Omental fat pad (tissue), 4 donors: ENCODE results near the gene SH3BGR. TPM values are rescaled to one million over a fixed set of nuclear protein-coding genes. Genes with fewer than 3 reads are reported as not detected.

Experiments
- ATAC-seq: fragments of 150-250 bp; one replicate; pipeline ENCODE4 v1.9.1; 2016; ENCODE audit warnings: mild to moderate bottlenecking, moderate library complexity; ENCODE audit not compliant: low FRiP score
- DNase-seq: peaks from one replicate; pipeline ENCODE4 v3.0.0-alpha.2; 2019; ENCODE audit warnings: low spot score
- total RNA-seq, 4 donors: library from RNA; depleted of rRNA; stranded (reverse); fragments of >200 nt; gene quantifications; one replicate each; pipeline ENCODE4 v1.1.0, GENCODE V29; 2016
- TF ChIP-seq, protein P1 (sequence below), 3 donors: fragments of 450-650 bp; IDR thresholded peaks; one replicate each; pipeline ENCODE4 v1.5.1; 2016 to 2017; ENCODE audit warnings: antibody characterized with exemption in 3 of 3, mild to moderate bottlenecking in 3 of 3, moderate library complexity in 2 of 3

SH3BGR gene
- total RNA-seq, 4 donors from 2014 or later, result 3.5 to 42.0 (median 4.7) TPM

DNA sequence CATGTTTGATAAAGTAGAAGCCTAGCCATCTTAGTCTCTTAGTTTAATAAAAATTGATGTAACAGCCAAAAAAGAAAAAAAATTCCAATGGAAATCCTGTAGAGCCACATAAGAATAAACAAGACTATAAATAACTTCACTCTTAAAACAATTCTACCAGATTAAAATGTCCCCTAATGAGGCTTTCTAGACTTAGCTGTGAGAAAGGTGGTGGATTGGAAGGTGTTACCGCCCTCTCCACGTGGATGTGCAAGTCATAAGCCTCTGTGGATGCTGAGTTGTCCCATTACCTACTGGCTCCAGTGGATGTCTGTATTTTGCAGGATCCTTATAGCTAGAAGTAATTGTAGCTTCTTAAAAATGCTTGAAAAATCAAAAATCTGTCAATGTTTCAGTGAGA is 20.8 kb upstream of the SH3BGR start:
- DNase-seq (no peak), ATAC-seq (no peak)
- TF ChIP-seq, protein P1, sequence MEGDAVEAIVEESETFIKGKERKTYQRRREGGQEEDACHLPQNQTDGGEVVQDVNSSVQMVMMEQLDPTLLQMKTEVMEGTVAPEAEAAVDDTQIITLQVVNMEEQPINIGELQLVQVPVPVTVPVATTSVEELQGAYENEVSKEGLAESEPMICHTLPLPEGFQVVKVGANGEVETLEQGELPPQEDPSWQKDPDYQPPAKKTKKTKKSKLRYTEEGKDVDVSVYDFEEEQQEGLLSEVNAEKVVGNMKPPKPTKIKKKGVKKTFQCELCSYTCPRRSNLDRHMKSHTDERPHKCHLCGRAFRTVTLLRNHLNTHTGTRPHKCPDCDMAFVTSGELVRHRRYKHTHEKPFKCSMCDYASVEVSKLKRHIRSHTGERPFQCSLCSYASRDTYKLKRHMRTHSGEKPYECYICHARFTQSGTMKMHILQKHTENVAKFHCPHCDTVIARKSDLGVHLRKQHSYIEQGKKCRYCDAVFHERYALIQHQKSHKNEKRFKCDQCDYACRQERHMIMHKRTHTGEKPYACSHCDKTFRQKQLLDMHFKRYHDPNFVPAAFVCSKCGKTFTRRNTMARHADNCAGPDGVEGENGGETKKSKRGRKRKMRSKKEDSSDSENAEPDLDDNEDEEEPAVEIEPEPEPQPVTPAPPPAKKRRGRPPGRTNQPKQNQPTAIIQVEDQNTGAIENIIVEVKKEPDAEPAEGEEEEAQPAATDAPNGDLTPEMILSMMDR (IDR thresholded peaks at IDR 0.05), result no peak

DNA sequence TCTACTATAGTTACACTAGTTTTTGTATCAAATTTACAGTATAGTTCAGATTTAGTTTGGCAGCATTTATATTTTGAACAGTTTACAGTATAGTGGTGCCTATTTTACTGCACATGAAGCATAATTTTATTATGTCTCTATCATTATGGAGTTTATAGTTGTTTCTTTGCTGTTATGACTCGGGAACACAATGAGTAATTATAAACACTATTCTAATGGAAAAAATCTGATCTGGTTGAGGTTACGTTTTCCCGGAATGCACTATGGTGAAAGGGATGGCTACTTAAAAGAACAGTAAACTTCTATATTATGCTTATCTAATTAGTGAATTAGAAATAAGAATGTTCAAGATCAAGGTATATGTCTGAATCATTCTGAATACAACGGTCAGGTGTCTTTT is 16.8 kb upstream of the SH3BGR start:
- DNase-seq, result no peak
- TF ChIP-seq, protein P1 (IDR thresholded peaks at IDR 0.05), result no peak
- ATAC-seq, result no peak

DNA sequence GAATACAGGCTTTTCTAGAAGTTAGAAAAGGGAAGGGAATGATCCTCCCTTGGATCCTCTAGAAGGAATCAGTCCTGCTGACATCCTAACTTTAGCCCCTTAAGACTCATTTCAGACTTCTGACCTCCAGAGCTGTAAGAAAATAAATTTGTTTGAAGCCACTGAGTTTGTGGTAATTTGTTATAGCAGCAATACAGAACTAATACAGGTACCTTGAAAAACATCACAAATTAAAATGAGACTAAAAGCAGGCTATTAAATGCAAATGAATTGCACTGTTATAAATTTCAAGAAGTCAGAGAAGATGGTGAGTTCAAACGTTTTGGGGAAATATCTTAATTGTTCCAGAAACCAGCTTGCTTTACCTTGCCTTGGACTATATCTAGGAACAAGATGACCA is 12.5 kb upstream of the SH3BGR start:
- TF ChIP-seq, protein P1 (IDR thresholded peaks at IDR 0.05), result no peak
- DNase-seq (no peak), ATAC-seq (no peak)

DNA sequence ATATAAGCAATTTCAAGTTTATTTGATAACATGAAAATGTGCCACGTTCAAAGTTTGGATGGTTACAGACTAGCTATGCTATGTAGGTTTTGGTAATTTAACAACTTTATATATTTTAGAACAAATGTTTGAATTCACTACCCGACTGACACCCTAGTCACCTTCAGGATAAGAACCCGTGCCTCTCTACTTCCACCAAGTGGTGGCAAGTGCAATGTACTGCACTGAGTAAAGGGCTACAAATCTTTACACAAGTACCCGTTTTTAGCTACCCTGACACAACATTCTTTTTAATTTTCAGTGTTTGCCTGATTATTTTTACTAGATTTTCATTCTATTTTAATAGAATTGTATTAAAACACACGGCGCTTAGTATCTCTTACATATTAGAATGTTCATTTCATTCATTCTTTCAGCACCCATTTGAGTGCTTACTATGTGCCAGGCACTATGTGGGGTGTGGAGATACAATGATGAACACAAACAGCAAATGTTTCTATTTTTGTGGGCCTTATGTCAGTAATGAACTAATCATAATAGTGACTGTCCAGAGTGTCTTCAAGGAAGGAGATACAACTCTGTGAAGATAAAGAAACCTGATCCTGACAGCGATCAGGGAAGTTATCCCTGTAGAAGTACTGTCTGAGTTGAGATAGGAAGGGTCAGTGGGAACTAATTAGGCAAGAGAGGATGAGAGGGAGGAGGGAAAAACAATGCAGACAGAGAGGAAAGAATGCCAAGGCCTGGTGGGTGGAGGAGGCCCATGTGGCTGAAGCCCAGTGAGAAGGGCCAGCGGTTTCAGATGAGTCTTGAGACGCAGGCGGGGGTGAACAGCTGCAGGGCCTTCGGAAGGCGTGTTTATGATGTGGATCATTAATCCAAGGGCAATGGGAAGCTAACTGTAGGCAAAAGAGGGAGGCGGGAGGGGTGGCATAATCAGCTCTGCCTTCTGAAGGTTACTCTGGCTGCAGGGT is 10.0 kb upstream of the SH3BGR start:
- DNase-seq (no peak), ATAC-seq (no peak)
- TF ChIP-seq, protein P1 (IDR thresholded peaks at IDR 0.05), result no peak

DNA sequence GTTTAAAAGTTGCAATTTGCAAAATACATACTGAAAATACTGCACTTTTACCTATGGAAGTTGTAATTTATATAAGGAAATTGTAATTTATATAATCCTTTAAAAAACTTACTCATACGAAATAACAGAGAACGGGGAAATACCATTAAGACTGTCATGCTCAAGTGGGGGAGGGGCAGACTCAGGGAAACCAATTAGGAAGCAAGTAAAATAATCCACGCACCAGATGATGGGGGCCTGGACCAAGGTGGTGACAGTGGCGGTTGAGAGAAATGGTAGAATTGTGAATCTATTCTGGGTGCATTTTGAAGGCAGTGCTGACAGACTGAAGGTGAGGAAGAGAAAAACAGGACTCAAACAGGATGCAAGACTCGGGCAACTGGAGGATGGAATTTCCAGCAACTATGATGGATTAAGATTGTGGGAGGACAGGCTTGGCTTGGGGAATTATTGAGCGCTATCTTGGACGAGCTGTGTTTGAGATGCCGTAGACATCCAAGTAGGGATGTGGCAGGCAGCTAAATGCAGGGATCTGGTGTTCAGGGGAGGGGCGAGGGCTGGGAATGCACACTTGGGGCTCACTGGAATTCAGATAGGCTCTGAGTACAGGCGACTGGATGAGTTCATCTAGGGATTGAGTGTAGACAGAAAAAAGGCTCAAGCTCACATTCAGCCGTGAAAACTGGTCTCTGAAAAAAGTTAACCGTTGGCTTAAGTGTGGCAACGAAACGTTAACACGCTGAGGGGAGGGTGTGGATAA is 7.2 kb upstream of the SH3BGR start:
- ATAC-seq (peak; percentile 49), DNase-seq (no peak)
- TF ChIP-seq, protein P1 (IDR thresholded peaks at IDR 0.05), result no peak

DNA sequence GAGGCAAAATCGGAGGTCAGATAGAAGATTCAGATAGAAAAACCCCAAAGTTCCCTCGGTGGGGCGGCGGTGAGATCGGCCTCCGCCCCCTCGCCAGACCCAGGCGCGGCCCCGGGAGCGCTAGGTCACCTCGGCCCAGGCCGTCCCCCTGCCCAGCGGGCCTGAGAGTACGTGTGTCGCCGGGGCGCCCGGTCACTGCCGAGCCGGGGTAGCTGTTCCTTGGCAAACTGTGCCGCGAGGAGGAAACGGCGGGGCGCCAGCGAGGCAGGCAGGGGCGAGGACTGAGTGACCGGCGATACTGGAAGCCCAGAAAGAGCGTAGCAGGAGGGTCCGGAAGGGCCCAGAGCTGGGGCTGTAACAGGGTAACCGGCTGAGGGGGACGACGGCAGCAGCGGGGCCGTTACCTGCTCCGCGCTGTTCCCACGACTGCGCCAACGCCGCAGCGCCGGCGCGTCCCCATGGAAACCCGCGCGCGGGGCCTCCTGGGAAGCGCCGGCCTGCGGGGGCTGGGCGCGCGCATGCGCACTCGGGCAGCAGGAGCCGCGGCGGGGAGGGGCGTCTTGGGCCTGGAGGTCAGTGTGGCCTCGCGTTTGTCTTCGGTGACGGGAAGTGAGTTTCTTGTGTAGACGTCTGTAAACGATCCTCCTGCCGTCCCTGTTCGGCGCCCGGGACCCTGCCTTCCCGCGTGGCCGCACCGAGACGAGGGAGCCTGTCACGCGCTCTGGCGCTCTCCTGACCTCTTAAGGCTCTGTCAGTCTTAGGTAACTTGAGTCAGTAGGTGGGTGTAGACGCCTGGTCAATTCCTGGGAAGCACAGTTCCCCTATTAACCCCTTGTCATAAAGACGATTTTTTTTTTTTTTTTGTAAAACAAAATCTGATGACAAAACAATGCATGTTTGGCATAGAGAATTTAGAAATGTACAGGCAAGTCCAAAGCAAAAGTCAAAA is 6.2 kb upstream of the SH3BGR start, which contains the start of gene LCA5L:
LCA5L (minus strand) TSS at position 458 of the 949 bp plus-strand sequence. CDS start 17,285 bp downstream, outside the sequence.
- DNase-seq (peak; percentile 62), ATAC-seq (peak; percentile 95)
- TF ChIP-seq, protein P1 (IDR thresholded peaks at IDR 0.05), result no peak
